ENCODE measurements around the gene LIN28B.

- TF ChIP-seq POLR2A (IDR thresholded peaks at IDR 0.05; ENCODE audit: low read depth, low read length) = no peak
- TF ChIP-seq TAF1 (IDR thresholded peaks at IDR 0.05; ENCODE audit: borderline replicate concordance, low read depth, low read length) = no peak
- no peak for TF ChIP-seq POLR2AphosphoS5 (IDR thresholded peaks at IDR 0.05; ENCODE audit: low read depth, low read length)
Observed at GRCh38 chr6:105015482-105015881, 58.6 kb downstream of the LIN28B start.
